Dendritic cell treated with granulocyte-macrophage colony-stimulating factor and Interleukin-4, amounts not matched to agents 40 ng/mL and 50 ng/mL, for 4 days (primary cell): ENCODE results near the gene HDAC2.
"Not testable (repeated sequence)": the region's sequence is repeated elsewhere in the genome, so short reads cannot be mapped to it uniquely, and the experiment has no call there.

Source experiments
- H3K27ac Mint-ChIP-seq: one replicate; pipeline ENCODE4 v1.8.0; 2022; ENCODE audit warnings: mild to moderate bottlenecking, mixed read lengths
- H3K27me3 Mint-ChIP-seq: one replicate; pipeline ENCODE4 v1.8.0; 2022; ENCODE audit warnings: mild to moderate bottlenecking, mixed read lengths
- H3K36me3 Mint-ChIP-seq: one replicate; pipeline ENCODE4 v1.8.0; 2022; ENCODE audit warnings: low read depth, mixed read lengths
- H3K4me1 Mint-ChIP-seq: one replicate; pipeline ENCODE4 v1.8.0; 2022; ENCODE audit warnings: low read depth, mixed read lengths
- H3K4me3 Mint-ChIP-seq: one replicate; pipeline ENCODE4 v1.8.0; 2022; ENCODE audit warnings: mild to moderate bottlenecking, moderate library complexity, mixed read lengths
- H3K9me3 Mint-ChIP-seq: one replicate; pipeline ENCODE4 v1.8.0; 2022; ENCODE audit warnings: mixed read lengths
- intact Hi-C: fragments of 100-400 bp; cut with micrococcal nuclease; formaldehyde crosslinking; loops from one replicate; pipeline ENCODE4 v1.15.0; 2022

Gene HDAC2

GRCh38 chr6:113994934-113995342 is 24.0 kb upstream of the HDAC2 start:
- no peaks in the 10 kb centered on the region for H3K4me1 Mint-ChIP-seq
- no peaks in the 10 kb centered on the region for H3K27me3 Mint-ChIP-seq
- H3K27ac Mint-ChIP-seq, result no peak overlapping the region
- H3K36me3 Mint-ChIP-seq, result peaks cover 78% of the 10 kb centered on the region
- intact Hi-C loops, result no loop called here
- H3K4me3 Mint-ChIP-seq, result no peak overlapping the region
- H3K9me3 Mint-ChIP-seq, result no peaks in the 10 kb centered on the region

GRCh38 chr6:113989675-113990074 is 18.7 kb upstream of the HDAC2 start:
- Mint-ChIP-seq H3K27ac (no peak overlapping the region), H3K36me3 (peaks cover 41% of the 10 kb centered on the region), H3K4me3 (no peak overlapping the region), H3K4me1 (no peaks in the 10 kb centered on the region), H3K27me3 (no peaks in the 10 kb centered on the region), H3K9me3 (no peaks in the 10 kb centered on the region)
- intact Hi-C loops, result no loop called here

GRCh38 chr6:113982675-113983074 is 11.7 kb upstream of the HDAC2 start:
- Mint-ChIP-seq H3K4me1 (peaks cover 18% of the 10 kb centered on the region), H3K36me3 (peaks cover 20% of the 10 kb centered on the region)
- H3K27me3 Mint-ChIP-seq, H3K9me3 Mint-ChIP-seq, H3K4me3 Mint-ChIP-seq, intact Hi-C loops, H3K27ac Mint-ChIP-seq: not testable (repeated sequence)

- Mint-ChIP-seq H3K27ac (no peak overlapping the region), H3K4me1 (peaks cover 18% of the 10 kb centered on the region), H3K27me3 (no peaks in the 10 kb centered on the region), H3K36me3 (peaks cover 20% of the 10 kb centered on the region), H3K9me3 (no peaks in the 10 kb centered on the region), H3K4me3 (no peak overlapping the region)
- intact Hi-C loops, result no loop called here
Observed at GRCh38 chr6:113982055-113982550, 11.2 kb upstream of the HDAC2 start.

- peaks cover 15% of the 10 kb centered on the region for H3K36me3 Mint-ChIP-seq
- no peaks in the 10 kb centered on the region for H3K9me3 Mint-ChIP-seq
- peaks cover 18% of the 10 kb centered on the region for H3K4me1 Mint-ChIP-seq
- no peak overlapping the region for H3K4me3 Mint-ChIP-seq
- H3K27ac Mint-ChIP-seq, result no peak overlapping the region
- intact Hi-C loops, result no loop called here
- H3K27me3 Mint-ChIP-seq, result no peaks in the 10 kb centered on the region
Observed at GRCh38 chr6:113980937-113981554, 10.1 kb upstream of the HDAC2 start.

- Mint-ChIP-seq H3K9me3 (no peaks in the 10 kb centered on the region), H3K27ac (peak overlapping the region; percentile 61), H3K36me3 (peaks cover 9% of the 10 kb centered on the region), H3K27me3 (no peaks in the 10 kb centered on the region), H3K4me3 (no peak overlapping the region), H3K4me1 (peaks cover 18% of the 10 kb centered on the region)
- intact Hi-C loops, result no loop called here
Observed at GRCh38 chr6:113979937-113980336, 9.0 kb upstream of the HDAC2 start.

GRCh38 chr6:113978084-113978675 is 7.2 kb upstream of the HDAC2 start:
- Mint-ChIP-seq H3K27me3 (no peaks in the 10 kb centered on the region), H3K36me3 (peaks cover 16% of the 10 kb centered on the region), H3K4me3 (no peak overlapping the region), H3K4me1 (peaks cover 18% of the 10 kb centered on the region), H3K9me3 (no peaks in the 10 kb centered on the region), H3K27ac (no peak overlapping the region)
- intact Hi-C loops, result no loop called here

- Mint-ChIP-seq H3K27me3 (no peaks in the 10 kb centered on the region), H3K36me3 (peaks cover 14% of the 10 kb centered on the region), H3K4me1 (peaks cover 27% of the 10 kb centered on the region), H3K4me3 (no peak overlapping the region), H3K9me3 (no peaks in the 10 kb centered on the region), H3K27ac (no peak overlapping the region)
- intact Hi-C loops, result no loop called here
Observed at GRCh38 chr6:113976806-113977205, 5.9 kb upstream of the HDAC2 start.

- Mint-ChIP-seq H3K36me3 (peaks cover 38% of the 10 kb centered on the region), H3K27ac (peak overlapping the region; percentile 96)
- intact Hi-C loops, result no loop called here
Observed at GRCh38 chr6:113971741-113972140, 793 bp upstream of the HDAC2 start.

GRCh38 chr6:113969888-113970804 is 802 bp downstream of the HDAC2 start:
- Mint-ChIP-seq H3K4me1 (peaks cover 44% of the 10 kb centered on the region), H3K36me3 (peaks cover 38% of the 10 kb centered on the region), H3K27me3 (no peaks in the 10 kb centered on the region), H3K9me3 (no peaks in the 10 kb centered on the region), H3K4me3 (peak overlapping the region; percentile 97), H3K27ac (peak overlapping the region; percentile 96)
- intact Hi-C loops, result no loop called here

More at GRCh38 chr6:113971741-113972140, 793 bp upstream of the HDAC2 start:
- Mint-ChIP-seq H3K27me3 (no peaks in the 10 kb centered on the region), H3K4me3 (peak overlapping the region; percentile 97), H3K9me3 (no peaks in the 10 kb centered on the region), H3K4me1 (peaks cover 35% of the 10 kb centered on the region)

- peaks cover 56% of the 10 kb centered on the region for H3K4me1 Mint-ChIP-seq
- no peaks in the 10 kb centered on the region for H3K27me3 Mint-ChIP-seq
- peak overlapping the region; percentile 97 for H3K4me3 Mint-ChIP-seq
- H3K27ac Mint-ChIP-seq, result peak overlapping the region; percentile 12
- intact Hi-C loops, result no loop called here
- H3K36me3 Mint-ChIP-seq, result peaks cover 30% of the 10 kb centered on the region
- no peaks in the 10 kb centered on the region for H3K9me3 Mint-ChIP-seq
Observed at GRCh38 chr6:113968472-113968871, 2.5 kb downstream of the HDAC2 start.

GRCh38 chr6:113967777-113968176 is 3.2 kb downstream of the HDAC2 start:
- Mint-ChIP-seq H3K27me3 (no peaks in the 10 kb centered on the region), H3K4me1 (peaks cover 60% of the 10 kb centered on the region), H3K36me3 (peaks cover 30% of the 10 kb centered on the region), H3K4me3 (no peak overlapping the region), H3K27ac (no peak overlapping the region), H3K9me3 (no peaks in the 10 kb centered on the region)
- intact Hi-C loops, result no loop called here

GRCh38 chr6:113960795-113961194 is 10.2 kb downstream of the HDAC2 start:
- intact Hi-C loops, result no loop called here
- H3K4me3 Mint-ChIP-seq, result no peak overlapping the region
- H3K27me3 Mint-ChIP-seq, result no peaks in the 10 kb centered on the region
- H3K9me3 Mint-ChIP-seq, result no peaks in the 10 kb centered on the region
- no peak overlapping the region for H3K27ac Mint-ChIP-seq
- H3K36me3 Mint-ChIP-seq, result peaks cover 17% of the 10 kb centered on the region
- H3K4me1 Mint-ChIP-seq, result peaks cover 33% of the 10 kb centered on the region

GRCh38 chr6:113959235-113959634 is 11.7 kb downstream of the HDAC2 start:
- intact Hi-C loops, result no loop called here
- no peak overlapping the region for H3K27ac Mint-ChIP-seq
- peaks cover 20% of the 10 kb centered on the region for H3K4me1 Mint-ChIP-seq
- no peaks in the 10 kb centered on the region for H3K9me3 Mint-ChIP-seq
- H3K27me3 Mint-ChIP-seq, result no peaks in the 10 kb centered on the region
- H3K36me3 Mint-ChIP-seq, result peaks cover 33% of the 10 kb centered on the region
- H3K4me3 Mint-ChIP-seq, result no peak overlapping the region
